HG03039 (cell line): ENCODE measurements around the gene KLKB1.
"Not testable (repeated sequence)": the region's sequence is repeated elsewhere in the genome, so short reads cannot be mapped to it uniquely, and the experiment has no call there.

Source experiments
- ATAC-seq: cut with Tn5 transposase; IDR thresholded peaks from one replicate; pipeline ENCODE4 v1.9.1; 2021; ENCODE audit warnings: mild to moderate bottlenecking, moderate library complexity; ENCODE audit not compliant: unreplicated experiment

KLKB1 gene

DNA sequence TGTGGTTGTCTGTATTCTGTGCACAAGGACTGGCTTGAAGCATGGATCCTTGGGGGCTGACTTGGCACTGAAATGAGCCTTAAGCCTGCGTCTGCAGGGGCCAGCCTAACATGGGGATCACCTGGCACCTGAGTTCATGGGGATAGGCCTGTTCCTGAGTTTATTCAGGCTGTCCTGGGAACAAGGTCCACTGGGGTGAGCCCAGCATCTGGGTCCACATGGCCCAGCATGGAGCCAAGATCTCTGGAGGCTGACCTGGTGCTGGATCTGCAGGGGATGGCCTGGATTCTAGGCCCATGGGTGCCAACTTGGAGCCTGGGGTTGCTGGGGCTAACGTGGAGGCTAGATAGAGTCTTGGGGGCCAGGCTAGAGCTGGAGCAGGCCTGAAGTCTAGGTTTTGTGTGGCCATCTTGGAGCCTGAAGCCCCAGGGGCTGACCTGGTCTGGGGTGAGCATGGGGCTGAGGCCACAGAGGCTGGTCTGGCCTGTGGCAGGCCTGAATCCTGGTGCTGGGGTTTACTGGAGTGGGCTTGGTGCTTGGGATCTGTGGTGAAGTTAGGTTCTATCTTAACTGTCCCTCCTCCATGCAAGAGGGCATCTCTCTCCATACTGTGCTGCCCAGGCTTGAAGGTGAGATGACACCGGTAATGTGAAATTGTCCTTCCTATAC is 652 bp upstream of the KLKB1 start:
- no peak for ATAC-seq

DNA sequence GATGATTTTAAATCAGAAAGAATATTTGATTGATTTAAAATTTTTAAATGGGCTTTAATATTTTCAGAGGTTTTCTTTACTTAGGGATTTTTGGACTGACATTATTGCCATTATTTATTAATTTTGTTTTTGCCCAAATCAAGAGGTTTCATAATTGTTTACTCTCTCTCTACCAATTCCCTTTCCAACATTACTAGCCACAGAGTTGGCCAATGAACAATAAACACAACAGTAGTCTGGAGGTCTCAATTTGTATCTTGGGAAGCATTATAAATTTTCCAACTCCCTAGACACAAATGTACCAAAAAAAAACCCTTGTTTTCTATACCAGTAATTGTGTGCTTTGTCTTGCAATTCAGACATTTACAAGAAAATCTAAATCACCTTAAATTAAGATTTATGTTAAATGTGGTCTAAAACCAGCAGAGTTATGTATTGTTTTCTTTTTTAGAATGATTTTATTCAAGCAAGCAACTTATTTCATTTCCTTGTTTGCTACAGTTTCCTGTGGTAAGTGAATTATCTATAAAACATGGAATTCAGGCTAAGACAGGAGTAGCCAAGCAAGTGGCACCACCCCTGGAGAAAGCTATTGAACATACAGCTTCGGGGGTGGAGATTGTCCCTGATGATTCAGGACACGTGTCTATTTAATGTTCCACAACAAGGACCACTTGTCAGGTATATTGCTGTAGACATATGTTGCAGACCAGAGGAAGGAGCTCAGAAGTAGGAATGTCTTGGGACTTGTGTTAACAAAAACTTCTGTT is 622 bp downstream of the KLKB1 start:
- no peak for ATAC-seq

DNA sequence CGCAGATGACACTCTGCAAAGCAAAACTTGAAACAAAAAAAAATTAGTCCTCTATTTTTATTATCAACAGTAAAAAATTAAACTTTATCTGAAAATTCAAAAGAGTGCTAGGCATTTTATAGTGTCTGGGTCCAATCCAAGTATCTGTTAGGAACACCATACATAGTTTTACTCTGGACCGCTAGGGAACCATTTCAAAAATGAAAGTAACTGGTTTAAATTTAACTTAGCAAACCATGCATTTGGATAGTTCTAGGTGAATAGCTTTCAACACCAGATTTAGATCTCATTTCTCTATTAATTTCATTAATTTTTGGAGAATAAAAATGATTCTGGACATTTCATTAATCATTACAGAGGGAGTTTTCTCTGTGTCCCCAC is 1.2 kb downstream of the KLKB1 start:
- no peak for ATAC-seq

DNA sequence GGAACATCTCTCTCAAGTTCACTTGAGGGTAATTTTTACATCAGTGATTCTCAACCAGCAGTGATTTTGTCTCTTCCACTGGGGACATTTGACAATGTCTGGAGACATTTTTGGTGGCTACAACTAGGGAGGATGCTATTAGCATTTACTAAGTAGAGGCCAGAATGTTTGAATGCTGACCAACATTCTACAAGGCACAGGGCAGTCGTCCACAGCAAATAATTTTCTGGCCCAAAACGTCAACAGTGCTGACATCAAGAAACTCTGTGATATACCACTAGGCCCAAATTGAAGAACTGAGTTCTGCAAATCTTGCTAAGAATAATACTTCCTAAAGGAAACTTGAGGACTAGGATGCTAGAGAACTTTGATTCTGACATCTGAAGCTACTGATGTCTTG is 7.1 kb downstream of the KLKB1 start:
- ATAC-seq = no peak

DNA sequence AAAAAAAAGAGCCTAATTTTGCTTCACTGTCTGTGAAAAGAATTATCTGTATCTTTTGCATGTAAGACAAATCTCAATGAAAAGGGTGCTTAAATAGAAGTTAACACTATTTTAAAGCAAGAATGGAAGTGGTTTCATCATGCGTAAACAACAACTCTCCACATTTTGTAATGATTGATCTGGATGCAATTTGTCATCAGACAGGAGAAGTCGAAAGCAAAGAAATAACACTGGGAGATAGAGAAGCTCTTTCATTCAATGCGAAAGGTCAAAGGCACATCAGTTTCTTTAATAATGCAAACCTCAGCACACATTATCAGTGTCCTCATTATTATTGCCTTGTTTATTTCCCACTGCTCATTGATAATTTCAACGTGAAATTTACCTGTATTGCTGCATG is 8.8 kb downstream of the KLKB1 start:
- ATAC-seq = no peak

DNA sequence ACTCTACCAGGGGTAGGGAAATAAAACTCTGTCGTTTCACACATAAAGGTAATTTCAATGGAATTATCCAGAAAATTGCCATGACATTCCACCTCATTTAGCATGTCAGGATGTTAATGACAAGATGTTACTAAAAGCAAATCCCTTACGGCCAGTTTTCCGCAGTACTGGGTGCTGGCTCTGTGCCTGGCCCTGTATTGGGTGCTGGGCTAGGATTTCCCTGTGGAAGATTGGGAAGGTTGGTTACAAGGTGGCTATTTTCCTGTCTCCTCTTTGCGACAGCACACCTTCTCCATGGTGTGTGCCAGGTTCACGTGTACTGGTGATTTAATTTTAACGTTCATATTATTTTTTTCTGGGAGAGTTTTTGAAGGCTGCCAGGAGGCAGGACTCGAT is 13.1 kb downstream of the KLKB1 start:
- ATAC-seq = no peak

DNA sequence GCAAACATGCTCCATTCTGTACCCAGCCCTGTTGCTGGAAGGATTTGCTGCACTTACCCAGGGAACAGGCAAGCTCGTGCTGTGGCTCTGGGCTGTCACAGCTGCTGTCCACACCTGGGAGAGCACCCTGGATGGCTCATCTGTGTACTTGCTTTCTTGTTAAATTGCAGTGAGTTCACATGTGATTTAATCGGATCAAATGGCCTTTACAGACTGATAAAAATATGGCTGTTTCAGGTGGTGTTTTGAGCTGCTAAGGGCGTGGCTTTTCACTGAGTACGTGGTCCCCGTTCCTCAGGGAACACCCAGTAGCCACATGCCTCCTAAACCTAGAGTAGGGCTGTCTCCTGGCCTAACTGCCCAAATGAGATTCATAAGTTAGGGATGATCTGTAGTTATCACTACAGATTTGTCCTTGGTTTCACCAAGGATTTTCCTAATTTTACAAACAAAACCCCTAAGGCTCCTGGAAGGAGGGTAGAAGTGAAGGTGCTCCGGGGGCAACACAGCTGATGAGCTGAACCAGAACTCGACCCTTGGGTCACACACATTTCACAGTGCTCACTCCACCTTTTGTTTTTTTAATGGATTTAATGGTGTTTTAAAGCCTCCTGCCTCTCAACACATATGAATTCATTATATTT is 13.7 kb downstream of the KLKB1 start:
- no peak for ATAC-seq

DNA sequence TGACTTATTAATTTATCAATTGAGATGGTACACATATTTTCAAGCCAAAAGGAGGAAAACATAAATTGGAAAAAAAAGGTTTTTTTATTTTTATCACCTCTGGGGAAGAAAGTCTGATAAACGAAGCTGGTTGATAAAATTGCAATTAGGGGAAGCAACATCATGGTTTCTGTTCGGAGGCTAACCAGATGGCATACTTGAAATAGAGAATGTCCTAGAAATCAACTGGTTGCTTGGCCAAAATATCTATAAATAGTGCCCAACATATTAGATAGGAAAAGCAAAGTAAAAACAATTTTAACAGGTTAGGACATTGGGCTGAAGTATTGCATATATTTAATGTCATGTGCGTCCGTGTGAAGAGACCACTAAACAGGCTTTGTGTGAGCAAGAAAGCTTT is 14.3 kb downstream of the KLKB1 start:
- ATAC-seq = no peak

DNA sequence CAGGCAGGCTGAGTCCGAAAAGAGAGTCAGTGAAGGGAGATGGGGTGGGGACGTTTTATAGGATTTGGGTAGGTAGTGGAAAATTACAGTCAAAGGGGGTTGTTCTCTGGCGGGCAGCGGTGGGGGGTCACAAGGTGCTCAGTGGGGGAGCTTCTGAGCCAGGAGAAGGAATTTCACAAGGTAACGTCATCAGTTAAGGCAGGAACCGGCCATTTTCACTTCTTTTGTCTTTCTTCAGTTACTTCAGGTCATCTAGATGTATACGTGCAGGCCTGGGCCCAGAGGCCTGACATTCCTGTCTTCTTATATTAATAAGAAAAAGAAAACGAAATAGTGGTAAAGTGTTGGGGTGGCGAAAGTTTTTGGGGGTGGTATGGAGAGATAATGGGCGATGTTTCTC is 14.7 kb downstream of the KLKB1 start:
- ATAC-seq = not testable (repeated sequence)

DNA sequence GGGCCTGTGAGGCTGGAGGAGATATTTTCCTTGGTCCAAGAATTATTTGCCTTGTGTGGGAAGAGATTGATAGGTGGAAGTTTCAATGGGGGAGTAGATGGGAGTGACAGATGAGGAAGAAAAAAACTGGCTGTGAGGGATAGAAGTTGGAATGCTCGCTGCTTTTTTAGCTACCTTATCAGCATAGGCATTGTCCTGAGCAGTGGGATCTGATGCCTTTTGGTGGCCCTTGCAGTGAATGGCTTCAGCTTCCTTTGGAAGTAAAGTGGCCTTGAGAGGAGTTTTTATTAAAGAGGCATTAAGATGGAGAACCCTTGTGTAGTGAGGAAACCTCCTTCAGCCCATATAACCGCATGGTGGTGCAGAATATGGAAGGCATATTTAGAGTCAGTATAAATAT is 16.0 kb downstream of the KLKB1 start:
- ATAC-seq = no peak

DNA sequence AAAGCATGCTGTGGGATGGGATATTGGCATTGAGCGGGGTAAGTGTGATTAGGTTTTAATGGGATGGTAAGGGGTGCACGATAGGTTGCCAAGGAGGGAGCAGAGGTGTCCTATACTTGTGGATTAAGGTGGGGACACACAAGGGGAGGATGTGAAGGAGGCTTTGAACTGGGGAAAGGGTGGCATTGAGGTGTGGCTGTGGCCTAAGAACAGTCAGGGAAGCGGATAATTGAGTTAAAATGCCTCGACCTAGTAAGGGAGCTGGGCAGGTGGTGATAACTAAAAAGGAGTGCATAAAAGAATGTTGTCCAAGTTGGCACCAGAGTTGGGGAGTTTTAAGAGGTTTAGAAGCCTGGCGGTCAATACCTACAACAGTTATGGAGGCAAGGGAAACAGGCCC is 17.5 kb downstream of the KLKB1 start:
- ATAC-seq = no peak

DNA sequence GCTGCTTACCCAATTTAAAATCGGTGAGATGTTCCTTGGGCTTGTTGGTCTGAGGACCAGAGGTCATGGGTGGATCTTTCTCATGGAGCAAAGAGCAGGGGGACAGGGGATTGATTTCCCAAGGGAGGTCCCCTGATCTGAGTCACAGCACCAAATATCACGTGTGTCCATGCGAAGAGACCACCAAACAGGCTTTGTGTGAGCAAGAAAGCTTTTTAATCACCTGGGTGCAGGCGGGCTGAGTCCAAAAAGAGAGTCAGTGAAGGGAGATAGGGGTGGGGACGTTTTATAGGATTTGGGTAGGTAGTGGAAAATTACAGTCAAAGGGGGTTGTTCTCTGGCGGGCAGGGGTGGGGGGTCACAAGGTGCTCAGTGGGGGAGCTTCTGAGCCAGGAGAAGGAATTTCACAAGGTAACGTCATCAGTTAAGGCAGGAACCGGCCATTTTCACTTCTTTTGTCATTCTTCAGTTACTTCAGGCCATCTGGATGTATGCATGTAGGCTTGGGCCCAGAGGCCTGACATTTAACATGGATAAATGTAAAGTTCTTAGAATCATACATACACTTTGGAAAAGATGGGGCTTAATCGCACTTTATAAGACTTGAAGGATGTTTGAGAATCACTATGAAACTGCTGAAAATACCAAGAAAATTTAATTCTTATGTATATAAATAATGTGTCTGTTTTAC is 19.9 kb downstream of the KLKB1 start:
- not testable (repeated sequence) for ATAC-seq

DNA sequence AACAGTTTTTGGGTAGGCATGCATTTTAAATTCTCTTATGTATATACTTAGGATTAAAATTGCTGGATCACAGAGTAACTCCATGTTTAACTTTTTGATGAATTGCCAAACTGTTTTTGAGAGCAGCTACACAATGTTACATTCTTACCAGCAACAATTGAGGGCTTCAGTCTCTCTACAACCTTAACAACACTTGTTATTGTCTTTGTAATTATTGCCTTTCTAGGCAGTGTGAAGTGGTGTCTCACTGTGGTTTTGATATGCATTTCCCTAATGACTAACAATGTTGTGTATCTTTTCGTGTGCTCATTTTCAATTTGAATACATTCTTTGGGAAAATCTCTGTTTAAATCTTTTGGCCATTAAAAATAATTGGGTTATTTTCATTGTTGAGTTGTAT is 21.3 kb downstream of the KLKB1 start:
- ATAC-seq = no peak

DNA sequence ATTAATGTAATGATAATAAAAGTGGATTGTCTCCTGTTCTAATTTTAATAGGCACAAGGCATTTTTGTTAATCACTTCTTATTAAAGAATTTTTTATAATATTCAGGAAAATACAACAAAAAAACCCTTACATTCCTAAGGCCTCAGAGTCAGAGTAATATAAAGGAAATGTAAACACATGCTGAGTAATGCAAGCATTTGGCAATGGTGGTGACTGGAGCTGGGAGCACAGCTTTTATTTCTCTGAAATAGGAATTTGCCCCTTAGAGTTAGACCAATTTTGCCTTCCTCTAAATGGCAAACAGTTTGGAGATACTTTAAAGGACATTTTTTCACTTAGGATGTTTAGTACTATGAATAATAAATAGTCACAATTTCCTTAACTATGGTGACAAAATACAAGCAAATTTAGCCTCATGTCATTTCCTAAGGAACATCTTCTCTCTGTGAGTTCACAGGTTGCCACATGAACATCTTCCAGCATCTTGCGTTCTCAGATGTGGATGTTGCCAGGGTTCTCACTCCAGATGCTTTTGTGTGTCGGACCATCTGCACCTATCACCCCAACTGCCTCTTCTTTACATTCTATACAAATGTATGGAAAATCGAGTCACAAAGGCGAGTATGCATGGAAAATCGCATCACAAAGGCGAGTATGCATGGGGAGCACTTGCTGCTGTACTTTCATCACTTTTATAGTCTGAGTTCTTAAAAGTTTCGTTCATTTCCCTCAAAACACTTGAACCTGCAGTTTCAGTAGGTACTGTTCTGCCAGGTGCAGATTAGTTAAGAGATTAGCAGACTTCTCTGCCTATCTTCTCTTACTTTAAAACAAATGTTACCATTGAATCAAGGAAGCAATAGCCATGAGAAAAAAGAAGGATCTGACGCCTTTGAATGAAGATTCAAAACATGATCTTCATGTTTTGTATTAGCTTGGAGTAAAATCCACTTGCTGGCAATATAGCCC is 22.8 kb downstream of the KLKB1 start:
- no peak for ATAC-seq

DNA sequence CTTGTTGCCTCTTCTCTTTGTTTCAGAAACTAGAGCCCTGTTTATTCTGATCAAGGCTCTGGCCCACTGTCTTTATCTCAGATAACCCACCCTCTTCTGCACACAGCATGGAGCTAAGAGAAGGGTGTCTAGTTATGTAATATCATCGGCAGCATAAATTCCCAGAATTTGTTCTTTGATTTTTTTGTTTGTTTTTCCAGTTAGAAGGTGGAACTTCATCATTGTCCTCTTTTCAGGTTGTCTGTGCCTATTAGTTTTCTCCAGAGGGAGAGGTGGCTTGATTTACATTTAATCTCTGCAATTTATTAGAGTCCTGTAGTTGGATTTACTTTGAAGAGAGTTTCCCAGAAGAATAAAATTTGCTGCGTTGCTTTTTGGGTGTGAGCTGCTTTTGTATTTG is 23.5 kb downstream of the KLKB1 start:
- no peak for ATAC-seq

DNA sequence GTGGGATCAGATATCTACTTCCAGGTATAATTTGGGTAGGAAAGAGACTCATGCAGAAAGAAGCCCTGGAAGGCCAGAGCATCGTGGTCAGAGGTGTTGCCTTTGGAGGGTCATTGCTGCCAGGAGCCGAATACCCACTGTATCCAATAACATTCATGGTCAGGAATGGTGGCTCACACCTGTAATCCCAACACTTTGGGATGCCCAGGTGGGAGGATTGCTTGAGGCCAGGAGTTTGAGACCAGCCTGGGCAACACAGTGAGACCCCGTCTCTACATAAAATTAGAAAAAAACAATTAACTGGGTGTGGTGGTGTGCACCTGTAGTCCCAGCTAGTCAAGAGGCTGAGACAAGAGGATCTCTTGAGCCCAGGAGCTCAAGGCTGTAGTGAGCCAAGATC is 27.8 kb downstream of the KLKB1 start:
- ATAC-seq = no peak

DNA sequence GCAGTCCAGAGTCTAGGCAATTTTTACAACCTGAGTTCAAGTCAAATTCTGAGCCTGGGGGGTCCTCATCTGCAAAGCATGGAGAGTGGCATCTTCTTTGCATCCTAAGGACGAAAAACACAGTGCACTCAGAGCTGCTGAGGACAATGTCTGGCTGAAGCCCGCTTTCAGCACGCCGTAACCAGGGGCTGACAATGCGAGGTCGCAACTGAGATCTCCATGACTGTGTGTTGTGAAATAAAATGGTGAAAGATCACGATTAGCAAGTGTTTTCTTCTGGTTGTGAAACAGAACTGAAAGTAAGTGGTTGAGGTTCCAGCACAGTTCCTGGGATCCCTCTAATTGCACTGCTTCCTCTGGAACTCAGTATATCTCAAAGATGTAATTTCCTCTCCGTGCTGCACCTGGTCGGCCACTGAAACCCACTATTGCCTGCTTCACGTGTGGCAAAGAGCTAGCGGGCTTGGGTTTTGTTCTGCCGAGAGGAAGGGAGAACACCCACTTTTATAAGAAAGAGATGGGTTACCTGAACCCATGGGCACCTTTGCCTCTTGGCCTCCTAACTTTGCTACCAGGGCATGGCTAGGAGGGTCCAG is 31.0 kb downstream of the KLKB1 start:
- no peak for ATAC-seq

DNA sequence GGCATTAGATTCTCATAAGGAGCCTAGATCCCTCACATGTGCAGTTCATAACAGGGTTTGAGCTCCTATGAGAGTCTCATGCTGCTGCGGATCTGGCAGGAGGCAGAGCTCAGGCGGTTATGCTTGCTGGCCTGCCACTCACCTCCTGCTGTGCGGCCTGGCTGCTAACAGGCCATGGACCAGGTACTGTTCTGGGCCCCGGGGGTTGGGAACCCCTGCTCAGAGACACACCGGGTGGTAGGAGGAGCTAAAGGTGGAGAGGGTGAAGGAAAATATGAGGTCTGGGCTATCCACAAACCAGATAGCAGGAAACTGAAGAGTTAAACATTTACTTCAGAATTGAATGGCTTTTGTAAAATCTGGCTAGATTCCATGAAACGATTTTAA is 32.8 kb downstream of the KLKB1 start:
- ATAC-seq = no peak

DNA sequence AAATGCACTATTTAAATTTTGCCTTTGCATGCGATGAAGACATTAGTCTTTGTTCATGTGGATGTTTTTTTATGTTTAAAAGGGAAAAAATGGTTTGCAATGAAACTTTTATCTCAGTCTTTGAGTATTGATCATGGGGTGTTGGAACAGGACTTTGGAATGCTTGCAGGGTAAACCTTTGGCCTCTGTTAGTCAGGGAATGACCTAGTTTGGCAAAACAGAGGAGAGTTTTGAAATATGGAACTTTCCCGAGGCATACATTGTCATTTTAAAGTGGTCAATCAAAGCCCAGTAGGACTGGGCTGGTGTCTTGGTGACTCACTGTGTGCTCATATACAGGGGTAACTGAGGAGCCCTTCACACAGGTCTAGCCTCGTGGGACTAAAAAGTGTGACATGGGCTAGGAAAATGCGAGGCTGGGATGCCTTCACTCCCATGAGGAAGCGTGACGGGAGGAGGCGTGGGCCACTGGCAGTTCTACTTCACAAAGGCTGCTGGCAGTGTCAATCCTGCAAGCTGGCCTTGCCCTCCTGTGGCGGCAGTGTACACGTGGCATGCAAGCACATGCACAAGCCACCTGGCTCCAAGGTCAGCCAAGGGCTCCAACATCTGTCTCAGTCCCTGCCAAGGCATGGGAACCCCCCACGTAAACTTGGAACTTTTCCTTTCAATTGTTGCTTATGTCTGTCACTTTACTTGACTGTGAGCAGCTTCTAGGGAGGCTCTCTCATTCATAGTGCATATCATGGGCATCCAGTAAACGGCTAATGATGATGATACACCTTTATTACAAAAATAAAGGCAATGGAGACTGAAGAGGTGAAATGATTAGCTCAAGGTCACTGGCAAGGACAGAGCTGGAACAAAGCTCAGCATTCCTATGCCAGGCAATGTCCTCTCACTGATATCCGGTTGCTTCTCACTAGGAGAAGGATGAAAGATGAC is 33.5 kb downstream of the KLKB1 start:
- ATAC-seq = no peak
